HEK293 (cell line): ENCODE data around the gene GPR34.

ENCODE experiments used
- CTCF ChIA-PET: fragments of 350-600 bp; formaldehyde crosslinking; extraction: SDS; loops from one replicate; lab custom pipeline; 2021; ENCODE audit warnings: antibody characterized with exemption; lab: Yijun Ruan, JAX
- POLR2A ChIA-PET: fragments of 300-600 bp; formaldehyde crosslinking; extraction: SDS; loops from one replicate; lab custom pipeline; 2020; ENCODE audit warnings: antibody characterized with exemption, inconsistent platforms; lab: Yijun Ruan, JAX
- H3K27ac ChIP-seq: fragments of 200-500 bp; sonication (Bioruptor generic); 2 replicates; pipeline ENCODE4 v1.5.1; 2014; ENCODE audit warnings: low read depth, low read length, control low read depth, inconsistent platforms; ENCODE audit errors: extremely low read depth
- H3K36me3 ChIP-seq, 2 experiments: fragments of 200-500 bp in 1 of 2; sonication (Bioruptor generic) in 1 of 2; 1 replicate in 1 of 2; 2 replicates in 1 of 2; pipeline ENCODE4 v1.5.1; 2014 to 2017; ENCODE audit warnings: inconsistent platforms in 2 of 2, low read length in 2 of 2; ENCODE audit not compliant: control insufficient read depth in 2 of 2, insufficient read depth in 1 of 2
- H3K4me1 ChIP-seq: fragments of 200-500 bp; sonication (Bioruptor generic); 2 replicates; pipeline ENCODE4 v1.5.1; 2014; ENCODE audit warnings: mild to moderate bottlenecking, low read length, inconsistent platforms; ENCODE audit not compliant: control insufficient read depth, insufficient read depth
- H3K4me3 ChIP-seq: 2 replicates; pipeline ENCODE4 v1.5.1; 2011; ENCODE audit warnings: low read depth, mild to moderate bottlenecking, control low read depth, low read length, moderate library complexity
- H3K9me3 ChIP-seq: fragments of 200-500 bp; sonication (Bioruptor generic); 2 replicates; pipeline ENCODE4 v1.5.1; 2014; ENCODE audit warnings: low read depth, low read length, inconsistent platforms; ENCODE audit not compliant: control insufficient read depth, insufficient read depth
- ATF2 ChIP-seq: fragments of 450-650 bp; formaldehyde crosslinking; IDR thresholded peaks from 2 replicates; pipeline ENCODE4 v1.5.1; 2016; ENCODE audit warnings: missing biosample characterization, missing genetic modification characterization, low read depth
- CTCF ChIP-seq: fragments of 450-650 bp; formaldehyde crosslinking; IDR thresholded peaks from 2 replicates; pipeline ENCODE4 v1.5.1; 2016; ENCODE audit warnings: missing biosample characterization, missing genetic modification characterization
- ELK4 ChIP-seq: IDR thresholded peaks from 2 replicates; pipeline ENCODE4 v1.6.1; 2011; ENCODE audit warnings: mild to moderate bottlenecking, low read depth, low read length, borderline replicate concordance
- HOXA7 ChIP-seq: sonication (generic); formaldehyde crosslinking; IDR thresholded peaks from 2 replicates; pipeline ENCODE4 v1.8.1; 2022; ENCODE audit warnings: missing genetic modification reagents, borderline replicate concordance
- HOXD13 ChIP-seq: sonication (generic); formaldehyde crosslinking; IDR thresholded peaks from 2 replicates; pipeline ENCODE4 v1.8.0; 2022; ENCODE audit warnings: missing genetic modification reagents, borderline replicate concordance
- MYNN ChIP-seq: fragments of 450-650 bp; formaldehyde crosslinking; IDR thresholded peaks from 2 replicates; pipeline ENCODE4 v1.5.1; 2016; ENCODE audit warnings: missing biosample characterization, missing genetic modification characterization, borderline replicate concordance
- PRDM1 ChIP-seq: fragments of 450-650 bp; formaldehyde crosslinking; IDR thresholded peaks from 2 replicates; pipeline ENCODE4; 2016; ENCODE audit warnings: missing biosample characterization, missing genetic modification characterization
- RBAK ChIP-seq: fragments of 450-650 bp; formaldehyde crosslinking; IDR thresholded peaks from 2 replicates; pipeline ENCODE4 v1.5.1; 2016; ENCODE audit warnings: missing biosample characterization, missing genetic modification characterization
- REST ChIP-seq: fragments of 450-650 bp; formaldehyde crosslinking; IDR thresholded peaks from 2 replicates; pipeline ENCODE4 v1.5.1; 2016; ENCODE audit warnings: missing biosample characterization, missing genetic modification characterization
- SETDB1 ChIP-seq: IDR thresholded peaks from one replicate; pipeline ENCODE4 v1.6.1; 2017; ENCODE audit warnings: mild to moderate bottlenecking, low read length, moderate library complexity, mixed read lengths; ENCODE audit not compliant: insufficient read length
- ZBTB10 ChIP-seq: fragments of 450-650 bp; formaldehyde crosslinking; IDR thresholded peaks from 2 replicates; pipeline ENCODE4 v1.5.1; 2016; ENCODE audit warnings: missing biosample characterization, missing genetic modification characterization
- ZNF140 ChIP-seq: fragments of 450-650 bp; formaldehyde crosslinking; IDR thresholded peaks from 2 replicates; pipeline ENCODE4 v1.5.1; 2016; ENCODE audit warnings: missing biosample characterization, missing genetic modification characterization
- ZNF211 ChIP-seq: fragments of 450-650 bp; formaldehyde crosslinking; IDR thresholded peaks from 2 replicates; pipeline ENCODE4 v1.5.1; 2016; ENCODE audit warnings: low read depth, missing biosample characterization, missing genetic modification characterization
- ZNF223 ChIP-seq: fragments of 450-650 bp; formaldehyde crosslinking; IDR thresholded peaks from 2 replicates; pipeline ENCODE4 v1.5.1; 2016; ENCODE audit warnings: missing biosample characterization, missing genetic modification characterization
- ZNF354C ChIP-seq: fragments of 450-650 bp; formaldehyde crosslinking; IDR thresholded peaks from 2 replicates; pipeline ENCODE4 v1.5.1; 2016; ENCODE audit warnings: missing biosample characterization, missing genetic modification characterization, low read depth, borderline replicate concordance
- ZNF426 ChIP-seq: fragments of 450-650 bp; formaldehyde crosslinking; IDR thresholded peaks from 2 replicates; pipeline ENCODE4 v1.5.1; 2017; ENCODE audit warnings: missing biosample characterization, missing genetic modification characterization, mild to moderate bottlenecking, inconsistent platforms, moderate library complexity
- ZNF48 ChIP-seq: fragments of 450-650 bp; formaldehyde crosslinking; IDR thresholded peaks from 2 replicates; pipeline ENCODE4 v1.5.1; 2016; ENCODE audit warnings: missing biosample characterization, missing genetic modification characterization
- ZNF488 ChIP-seq: fragments of 450-650 bp; formaldehyde crosslinking; IDR thresholded peaks from 2 replicates; pipeline ENCODE4 v1.5.1; 2016; ENCODE audit warnings: missing biosample characterization, missing genetic modification characterization
- ZNF549 ChIP-seq: fragments of 450-650 bp; IDR thresholded peaks from 2 replicates; pipeline ENCODE4 v1.5.1; 2018; ENCODE audit warnings: missing biosample characterization, missing genetic modification characterization, mild to moderate bottlenecking, inconsistent platforms, moderate library complexity
- ZNF580 ChIP-seq: fragments of 450-650 bp; formaldehyde crosslinking; IDR thresholded peaks from 2 replicates; pipeline ENCODE4 v1.5.1; 2016; ENCODE audit warnings: missing biosample characterization, missing genetic modification characterization
- ZNF621 ChIP-seq: fragments of 450-650 bp; formaldehyde crosslinking; IDR thresholded peaks from 2 replicates; pipeline ENCODE4 v1.5.1; 2017; ENCODE audit warnings: missing biosample characterization, missing genetic modification characterization
- ZNF629 ChIP-seq: fragments of 450-650 bp; formaldehyde crosslinking; IDR thresholded peaks from 2 replicates; pipeline ENCODE4 v1.5.1; 2017; ENCODE audit warnings: missing biosample characterization, missing genetic modification characterization
- ZNF701 ChIP-seq: fragments of 450-650 bp; formaldehyde crosslinking; IDR thresholded peaks from 2 replicates; pipeline ENCODE4 v1.5.1; 2016; ENCODE audit warnings: missing biosample characterization, missing genetic modification characterization
- ZNF747 ChIP-seq: fragments of 450-650 bp; formaldehyde crosslinking; IDR thresholded peaks from 2 replicates; pipeline ENCODE4 v1.5.1; 2016; ENCODE audit warnings: missing biosample characterization, missing genetic modification characterization
- ZNF785 ChIP-seq: fragments of 450-650 bp; formaldehyde crosslinking; IDR thresholded peaks from 2 replicates; pipeline ENCODE4 v1.5.1; 2016; ENCODE audit warnings: missing biosample characterization, missing genetic modification characterization
- ZNF837 ChIP-seq: fragments of 450-650 bp; formaldehyde crosslinking; IDR thresholded peaks from 2 replicates; pipeline ENCODE4 v1.5.1; 2016; ENCODE audit warnings: missing biosample characterization, missing genetic modification characterization
- ZXDB ChIP-seq: fragments of 450-650 bp; formaldehyde crosslinking; IDR thresholded peaks from 2 replicates; pipeline ENCODE4 v1.5.1; 2016; ENCODE audit warnings: missing biosample characterization, missing genetic modification characterization

The GPR34 gene

GRCh38 chrX:41665686-41666085 is 23.1 kb upstream of the GPR34 start (continued):
- no peak for TF ChIP-seq SETDB1
- TF ChIP-seq REST (tag by site-specific recombination), result no peak
- no peak for TF ChIP-seq ZNF488 (tag by site-specific recombination)
- TF ChIP-seq ZNF837 (tag by site-specific recombination), result no peak
- TF ChIP-seq ZNF580 (tag by site-specific recombination), result no peak
- TF ChIP-seq ZNF621 (tag by site-specific recombination), result no peak
- TF ChIP-seq ATF2 (tag by site-specific recombination), result no peak
- no peak for TF ChIP-seq ZNF785
- no peak for TF ChIP-seq ZNF223 (tag by site-specific recombination)

- Histone ChIP-seq H3K4me1 (no peaks in the 10 kb centered on the region), H3K27ac (no peak overlapping the region), H3K36me3 (peaks cover 0 to 5% of the 10 kb centered on the region in 2 experiments; a peak in 1 of 3 replicates), H3K4me3 (no peak overlapping the region), H3K9me3 (no peaks in the 10 kb centered on the region)
- CTCF ChIA-PET, result interaction anchor here (2.3 kb wide), 1 partner anchor 14 kb away, joined by 9 read pairs; no protein-coding TSS in a partner anchor
- POLR2A ChIA-PET, result no interaction called here
- no peak for TF ChIP-seq ELK4
- no peak for TF ChIP-seq HOXD13
- TF ChIP-seq HOXA7 (CRISPR knock-in tag), result no peak
- TF ChIP-seq ZNF549 (tag by site-specific recombination), result no peak
- TF ChIP-seq ZXDB (tag by site-specific recombination), result no peak
- no peak for TF ChIP-seq ZNF629
- no peak for TF ChIP-seq ZNF211 (tag by site-specific recombination)
- no peak for TF ChIP-seq ZBTB10 (tag by site-specific recombination)
- no peak for TF ChIP-seq PRDM1 (tag by site-specific recombination)
- no peak for TF ChIP-seq ZNF354C (tag by site-specific recombination)
- TF ChIP-seq ZNF426, result no peak
- no peak for TF ChIP-seq CTCF
- TF ChIP-seq MYNN (tag by site-specific recombination), result no peak
- TF ChIP-seq ZNF48 (tag by site-specific recombination), result no peak
- no peak for TF ChIP-seq ZNF701
- no peak for TF ChIP-seq RBAK
- TF ChIP-seq ZNF140 (tag by site-specific recombination), result no peak
- TF ChIP-seq ZNF747 (tag by site-specific recombination), result no peak
Observed at GRCh38 chrX:41666251-41666650, 22.5 kb upstream of the GPR34 start.
